Activated B cell treated with CpG ODN at 0.5 μM for 24 hours (primary cell): ENCODE data around the gene TAF4. TPM values are rescaled to one million over a fixed set of nuclear protein-coding genes. Genes with fewer than 3 reads are reported as not detected.

Source experiments
- ATAC-seq: fragments of 200-7000 bp; cut with Tn5 transposase; one replicate; pipeline ENCODE4 v1.10.0; 2021; ENCODE audit warnings: low read depth, mild to moderate bottlenecking, moderate library complexity
- CTCF ChIA-PET: fragments of 350-600 bp; sonication (Branson Sonifier 250); formaldehyde crosslinking; loops from one replicate; lab custom pipeline; 2021; ENCODE audit warnings: antibody characterized with exemption; lab: Charles Lee
- POLR2A ChIA-PET: fragments of 350-600 bp; sonication (Branson Sonifier 250); formaldehyde crosslinking; loops from one replicate; lab custom pipeline; 2021; ENCODE audit warnings: antibody characterized with exemption; lab: Charles Lee
- DNase-seq: peaks from one replicate; pipeline ENCODE4 v3.0.0; 2022
- H3K27ac Mint-ChIP-seq: one replicate; pipeline ENCODE4 v1.8.0; 2020; ENCODE audit warnings: mixed read lengths
- H3K27me3 Mint-ChIP-seq: one replicate; pipeline ENCODE4 v1.8.0; 2021; ENCODE audit warnings: mixed read lengths
- H3K36me3 Mint-ChIP-seq: one replicate; pipeline ENCODE4 v1.8.0; 2021; ENCODE audit warnings: low read depth, mixed read lengths
- H3K4me1 Mint-ChIP-seq: one replicate; pipeline ENCODE4 v1.8.0; 2021; ENCODE audit warnings: mixed read lengths
- H3K4me3 Mint-ChIP-seq: one replicate; pipeline ENCODE4 v1.8.0; 2020; ENCODE audit warnings: mild to moderate bottlenecking, mixed read lengths
- H3K9me3 Mint-ChIP-seq: one replicate; pipeline ENCODE4 v1.8.0; 2020; ENCODE audit warnings: mixed read lengths
- intact Hi-C: fragments of 100-400 bp; cut with micrococcal nuclease; formaldehyde crosslinking; loops from one replicate; pipeline ENCODE4 v1.15.1; 2024
- total RNA-seq: library from RNA; stranded (reverse); gene quantifications from 2 replicates; pipeline ENCODE4 v1.2.3, GENCODE V29; 2022
- TF ChIP-seq, protein P1 (sequence below): fragments of 200-600 bp; IDR thresholded peaks from one replicate; pipeline ENCODE4 v1.8.0; 2022; ENCODE audit warnings: antibody characterized with exemption, mild to moderate bottlenecking

Gene TAF4
- total RNA-seq, 1 donor from 2014 or later: 26.9 TPM

DNA sequence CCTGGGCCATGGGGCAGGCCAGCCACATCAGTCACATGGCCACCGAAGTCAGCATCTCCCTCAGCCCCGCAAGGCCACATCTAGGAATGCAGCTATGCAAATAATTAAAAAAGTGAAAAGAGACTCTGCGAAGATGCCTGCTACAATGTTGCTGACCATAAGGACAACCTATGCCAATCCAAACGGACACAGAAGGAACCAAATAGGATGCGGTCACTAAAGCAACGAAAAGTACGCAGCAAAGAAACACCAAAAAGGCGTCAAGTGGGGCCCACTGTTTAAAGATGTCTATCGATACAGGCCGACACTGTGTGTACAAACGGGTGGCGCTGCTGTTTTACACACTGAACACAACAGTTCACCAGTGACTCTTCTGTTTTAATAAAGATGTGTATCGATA lies 56.4 kb downstream of the TAF4 start:
- H3K4me3 Mint-ChIP-seq: no peak overlapping the region
- intact Hi-C loops: no loop called here
- H3K27ac Mint-ChIP-seq: no peak overlapping the region
- H3K4me1 Mint-ChIP-seq: peaks cover 6% of the 10 kb centered on the region
- no peaks in the 10 kb centered on the region for H3K9me3 Mint-ChIP-seq
- no peak for DNase-seq
- no peak for ATAC-seq
- no peaks in the 10 kb centered on the region for H3K27me3 Mint-ChIP-seq
- CTCF ChIA-PET: interaction anchor here (3.6 kb wide), 1 partner anchor 127 kb away, joined by 46 read pairs; no protein-coding TSS in a partner anchor
- H3K36me3 Mint-ChIP-seq: peaks cover 71% of the 10 kb centered on the region
- TF ChIP-seq, protein P1, sequence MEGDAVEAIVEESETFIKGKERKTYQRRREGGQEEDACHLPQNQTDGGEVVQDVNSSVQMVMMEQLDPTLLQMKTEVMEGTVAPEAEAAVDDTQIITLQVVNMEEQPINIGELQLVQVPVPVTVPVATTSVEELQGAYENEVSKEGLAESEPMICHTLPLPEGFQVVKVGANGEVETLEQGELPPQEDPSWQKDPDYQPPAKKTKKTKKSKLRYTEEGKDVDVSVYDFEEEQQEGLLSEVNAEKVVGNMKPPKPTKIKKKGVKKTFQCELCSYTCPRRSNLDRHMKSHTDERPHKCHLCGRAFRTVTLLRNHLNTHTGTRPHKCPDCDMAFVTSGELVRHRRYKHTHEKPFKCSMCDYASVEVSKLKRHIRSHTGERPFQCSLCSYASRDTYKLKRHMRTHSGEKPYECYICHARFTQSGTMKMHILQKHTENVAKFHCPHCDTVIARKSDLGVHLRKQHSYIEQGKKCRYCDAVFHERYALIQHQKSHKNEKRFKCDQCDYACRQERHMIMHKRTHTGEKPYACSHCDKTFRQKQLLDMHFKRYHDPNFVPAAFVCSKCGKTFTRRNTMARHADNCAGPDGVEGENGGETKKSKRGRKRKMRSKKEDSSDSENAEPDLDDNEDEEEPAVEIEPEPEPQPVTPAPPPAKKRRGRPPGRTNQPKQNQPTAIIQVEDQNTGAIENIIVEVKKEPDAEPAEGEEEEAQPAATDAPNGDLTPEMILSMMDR: no peak
- POLR2A ChIA-PET: no interaction called here

DNA sequence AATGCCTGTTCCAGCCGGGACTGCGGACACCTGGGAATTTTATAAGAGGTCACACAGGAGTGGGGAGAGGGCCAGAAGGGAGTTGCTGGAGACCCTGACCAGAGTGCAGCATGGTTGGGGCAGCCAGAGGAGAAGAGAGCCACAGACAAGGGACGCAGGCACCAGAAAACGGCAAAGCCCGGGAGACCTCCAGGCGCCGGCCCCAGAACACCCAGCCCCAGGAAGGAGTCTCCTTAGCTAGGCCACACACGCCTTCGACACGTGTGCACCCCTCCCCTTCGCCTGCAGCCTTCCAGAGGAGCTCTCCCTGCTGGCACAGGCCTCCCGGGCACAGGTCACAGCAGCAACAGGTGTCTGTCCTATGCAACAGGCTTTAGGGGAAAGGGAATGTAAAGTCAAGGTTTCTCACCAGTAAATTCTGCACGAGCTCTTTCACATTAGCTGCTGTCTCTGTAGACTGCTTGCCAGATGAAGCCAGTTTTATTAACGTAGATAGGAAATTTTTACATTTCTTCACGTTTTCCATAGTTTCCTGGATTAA lies 57.0 kb downstream of the TAF4 start:
- TF ChIP-seq, protein P1: no peak
- CTCF ChIA-PET: interaction anchor here (3.6 kb wide), 1 partner anchor 128 kb away, joined by 46 read pairs; no protein-coding TSS in a partner anchor
- POLR2A ChIA-PET: no interaction called here
- H3K36me3 Mint-ChIP-seq: peaks cover 71% of the 10 kb centered on the region
- no peaks in the 10 kb centered on the region for H3K27me3 Mint-ChIP-seq
- DNase-seq (no peak), ATAC-seq (no peak)
- intact Hi-C loops: no loop called here
- H3K4me3 Mint-ChIP-seq: no peak overlapping the region
- H3K9me3 Mint-ChIP-seq: no peaks in the 10 kb centered on the region
- H3K4me1 Mint-ChIP-seq: peaks cover 6% of the 10 kb centered on the region
- no peak overlapping the region for H3K27ac Mint-ChIP-seq

DNA sequence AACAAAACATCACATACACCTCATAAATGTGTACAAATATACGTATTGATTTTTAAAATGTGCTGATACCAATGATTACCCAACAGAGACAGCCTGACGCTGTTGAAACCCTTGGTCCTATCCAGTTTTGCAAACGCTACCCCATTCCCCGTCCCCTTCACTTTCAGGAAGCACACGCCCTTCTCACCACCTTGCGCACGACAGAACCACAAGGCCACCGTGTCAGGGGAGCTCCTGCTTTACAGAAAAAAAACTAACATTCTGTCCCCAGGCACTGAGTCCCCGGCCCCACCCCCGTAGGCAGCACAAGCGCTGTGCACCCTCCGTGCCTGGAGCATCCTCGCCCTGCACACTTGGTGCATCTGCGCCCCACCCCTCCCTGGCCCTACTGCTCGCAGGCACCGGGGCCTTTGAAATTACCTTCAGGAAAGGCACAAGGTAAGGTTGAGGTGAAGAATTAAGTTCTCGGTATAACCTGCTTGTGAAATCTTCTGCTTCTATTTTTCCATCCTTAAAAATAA lies 58.5 kb downstream of the TAF4 start:
- DNase-seq (no peak), ATAC-seq (no peak)
- Mint-ChIP-seq H3K36me3 (peaks cover 70% of the 10 kb centered on the region), H3K27me3 (no peaks in the 10 kb centered on the region), H3K27ac (no peak overlapping the region), H3K9me3 (no peaks in the 10 kb centered on the region), H3K4me3 (no peak overlapping the region), H3K4me1 (peaks cover 6% of the 10 kb centered on the region)
- intact Hi-C loops: no loop called here
- CTCF ChIA-PET: no interaction called here
- POLR2A ChIA-PET: no interaction called here
- TF ChIP-seq, protein P1: no peak

DNA sequence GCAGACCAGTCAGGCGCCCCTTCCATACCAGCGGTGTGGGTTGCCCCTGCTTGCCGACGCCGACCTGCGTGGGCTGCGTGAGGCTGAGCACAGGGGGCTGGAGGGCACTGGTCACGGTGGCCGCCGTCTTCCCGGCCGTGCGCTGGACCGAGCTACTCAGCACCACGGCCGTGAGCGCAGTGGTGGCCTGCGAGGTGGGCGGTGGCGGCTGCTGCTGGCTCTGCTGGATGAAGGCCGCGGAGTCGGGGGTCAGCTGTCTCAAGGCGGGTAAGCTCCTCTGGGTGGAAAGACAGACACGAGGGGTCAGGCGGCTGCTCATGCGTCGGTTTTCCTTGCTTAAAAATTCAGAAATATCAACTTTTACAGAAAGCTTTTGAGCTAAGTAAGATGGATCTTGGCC lies 59.2 kb downstream of the TAF4 start:
- CTCF ChIA-PET: no interaction called here
- Mint-ChIP-seq H3K27me3 (no peaks in the 10 kb centered on the region), H3K27ac (no peak overlapping the region), H3K36me3 (peaks cover 74% of the 10 kb centered on the region), H3K4me3 (no peak overlapping the region), H3K9me3 (no peaks in the 10 kb centered on the region), H3K4me1 (peaks cover 6% of the 10 kb centered on the region)
- intact Hi-C loops: no loop called here
- ATAC-seq (no peak), DNase-seq (no peak)
- POLR2A ChIA-PET: no interaction called here
- TF ChIP-seq, protein P1: no peak

DNA sequence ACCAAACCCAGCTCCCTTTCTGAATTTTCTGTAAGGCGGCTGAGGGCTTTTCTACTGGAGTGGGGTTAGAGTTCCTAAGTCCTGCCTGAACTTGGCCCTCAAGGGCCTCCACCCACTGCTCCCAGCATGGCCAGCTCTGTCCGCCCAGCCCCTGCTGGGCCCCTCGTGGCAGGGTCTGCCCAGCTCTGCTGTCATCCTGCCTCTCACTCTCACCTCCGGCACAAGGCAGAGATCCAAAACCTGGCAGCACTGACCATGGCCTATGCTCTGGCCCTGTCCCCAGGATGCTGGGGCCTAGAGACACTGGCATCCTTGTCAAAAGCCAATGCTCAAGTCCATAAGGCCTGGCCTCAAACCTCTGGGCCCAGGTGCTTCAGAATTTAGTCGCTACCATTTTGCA lies 61.1 kb downstream of the TAF4 start:
- TF ChIP-seq, protein P1: no peak
- Mint-ChIP-seq H3K36me3 (peaks cover 80% of the 10 kb centered on the region), H3K9me3 (no peaks in the 10 kb centered on the region), H3K4me3 (no peak overlapping the region), H3K4me1 (no peaks in the 10 kb centered on the region), H3K27me3 (no peaks in the 10 kb centered on the region), H3K27ac (no peak overlapping the region)
- ChIA-PET CTCF (no interaction called here), POLR2A (interaction anchor here (0.7 kb wide), 1 partner anchor 61 kb away, joined by 9 read pairs; no protein-coding TSS in a partner anchor)
- DNase-seq: no peak
- ATAC-seq: no peak
- intact Hi-C loops: no loop called here
